ENCODE results near the gene KEAP1. TPM values are rescaled to one million over a fixed set of nuclear protein-coding genes. Genes with fewer than 3 reads are reported as not detected.

Gene KEAP1
- total RNA-seq, 1 experiment from 2014 or later: 75.2 TPM

DNA sequence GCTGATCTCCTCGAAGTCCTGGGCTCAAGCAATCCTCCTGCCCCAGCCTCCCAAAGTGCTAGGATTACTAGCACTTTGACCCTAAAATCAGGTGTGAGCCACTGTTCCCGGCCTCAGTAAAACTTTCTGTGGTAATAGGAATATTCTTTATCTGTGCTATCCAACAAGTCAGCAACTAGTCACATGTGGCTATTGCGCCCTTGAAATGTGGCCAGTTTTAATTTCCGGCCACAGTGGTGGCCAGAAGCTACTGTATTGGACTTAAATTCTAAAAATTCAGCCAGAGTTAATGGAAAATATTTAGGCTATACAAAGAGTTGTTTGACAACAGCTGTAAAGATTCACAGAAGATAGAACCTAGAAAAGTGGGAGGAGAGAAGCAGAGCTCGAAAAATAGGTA is 30.0 kb downstream of the KEAP1 start:
- RAD21 ChIA-PET (ENCODE audit: low non-redundant PET in 1 of 2, low total read pairs in 2 of 2, uncharacterized antibody in 2 of 2, unreplicated experiment in 2 of 2): no interaction called here
- Histone ChIP-seq H3K9ac (ENCODE audit: low read length) (no peak overlapping the region), H3K4me1 (ENCODE audit: control insufficient read depth in 1 of 2, insufficient read depth in 2 of 2, low read length in 2 of 2) (no peaks in the 10 kb centered on the region; a peak in 1 of 4 replicates), H2AFZ (ENCODE audit: low read depth, low read length, poor library complexity, severe bottlenecking) (no peak overlapping the region), H3K9me2 (ENCODE audit: insufficient read depth) (no peaks in the 10 kb centered on the region), H3K27ac (ENCODE audit: low read depth, low read length) (no peak overlapping the region), H4K20me1 (ENCODE audit: insufficient read depth) (no peaks in the 10 kb centered on the region), H3K36me3 (ENCODE audit: control insufficient read depth in 1 of 2, insufficient read depth in 2 of 2, low read length in 2 of 2) (no peaks in the 10 kb centered on the region), H3K4me2 (ENCODE audit: low read length) (no peak overlapping the region), H3K79me2 (ENCODE audit: insufficient read depth, low read length) (no peaks in the 10 kb centered on the region), H3K9me3 (ENCODE audit: control insufficient read depth in 1 of 2, insufficient read depth in 1 of 2, low read depth in 1 of 2, low read length in 2 of 2) (no peaks in the 10 kb centered on the region), H3K27me3 (ENCODE audit: insufficient read depth, low read length) (no peaks in the 10 kb centered on the region), H3K4me3 (replicated peaks in 1 of 2; ENCODE audit: low read depth in 1 of 2, low read length in 2 of 2) (no peak overlapping the region)
- intact Hi-C loops (cut with micrococcal nuclease): no loop called here
- CTCF ChIA-PET: interaction anchor here (1.4 kb wide), 1 partner anchor 10 kb away, joined by 4 read pairs; no protein-coding TSS in a partner anchor
- no peak for ATAC-seq
- no peak for DNase-seq (ENCODE audit: low read depth, low spot score)
- BruUV-seq (replicated peaks): no TSS peak
- POLR2A ChIA-PET: no interaction called here
- TF ChIP-seq POLR2AphosphoS5 (IDR thresholded peaks at IDR 0.05; ENCODE audit: low read depth, low read length): no peak
- TF ChIP-seq FOSL1 (IDR thresholded peaks at IDR 0.05; ENCODE audit: low read depth): no peak
- no peak for TF ChIP-seq CEBPB (IDR thresholded peaks at IDR 0.05; ENCODE audit: low read depth)
- TF ChIP-seq ELF1 (IDR thresholded peaks at IDR 0.05; ENCODE audit: borderline replicate concordance, low read depth): no peak
- TF ChIP-seq, protein P1, sequence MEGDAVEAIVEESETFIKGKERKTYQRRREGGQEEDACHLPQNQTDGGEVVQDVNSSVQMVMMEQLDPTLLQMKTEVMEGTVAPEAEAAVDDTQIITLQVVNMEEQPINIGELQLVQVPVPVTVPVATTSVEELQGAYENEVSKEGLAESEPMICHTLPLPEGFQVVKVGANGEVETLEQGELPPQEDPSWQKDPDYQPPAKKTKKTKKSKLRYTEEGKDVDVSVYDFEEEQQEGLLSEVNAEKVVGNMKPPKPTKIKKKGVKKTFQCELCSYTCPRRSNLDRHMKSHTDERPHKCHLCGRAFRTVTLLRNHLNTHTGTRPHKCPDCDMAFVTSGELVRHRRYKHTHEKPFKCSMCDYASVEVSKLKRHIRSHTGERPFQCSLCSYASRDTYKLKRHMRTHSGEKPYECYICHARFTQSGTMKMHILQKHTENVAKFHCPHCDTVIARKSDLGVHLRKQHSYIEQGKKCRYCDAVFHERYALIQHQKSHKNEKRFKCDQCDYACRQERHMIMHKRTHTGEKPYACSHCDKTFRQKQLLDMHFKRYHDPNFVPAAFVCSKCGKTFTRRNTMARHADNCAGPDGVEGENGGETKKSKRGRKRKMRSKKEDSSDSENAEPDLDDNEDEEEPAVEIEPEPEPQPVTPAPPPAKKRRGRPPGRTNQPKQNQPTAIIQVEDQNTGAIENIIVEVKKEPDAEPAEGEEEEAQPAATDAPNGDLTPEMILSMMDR (IDR thresholded peaks at IDR 0.05 in 2 of 3, conservative IDR thresholded peaks at IDR 0.05 in 1 of 3; ENCODE audit: borderline replicate concordance in 1 of 3, insufficient read depth in 1 of 3, low read depth in 2 of 3, low read length in 2 of 3): no peak
- no peak for TF ChIP-seq CBX3 (IDR thresholded peaks at IDR 0.05; ENCODE audit: low read depth)
- TF ChIP-seq, protein P2, sequence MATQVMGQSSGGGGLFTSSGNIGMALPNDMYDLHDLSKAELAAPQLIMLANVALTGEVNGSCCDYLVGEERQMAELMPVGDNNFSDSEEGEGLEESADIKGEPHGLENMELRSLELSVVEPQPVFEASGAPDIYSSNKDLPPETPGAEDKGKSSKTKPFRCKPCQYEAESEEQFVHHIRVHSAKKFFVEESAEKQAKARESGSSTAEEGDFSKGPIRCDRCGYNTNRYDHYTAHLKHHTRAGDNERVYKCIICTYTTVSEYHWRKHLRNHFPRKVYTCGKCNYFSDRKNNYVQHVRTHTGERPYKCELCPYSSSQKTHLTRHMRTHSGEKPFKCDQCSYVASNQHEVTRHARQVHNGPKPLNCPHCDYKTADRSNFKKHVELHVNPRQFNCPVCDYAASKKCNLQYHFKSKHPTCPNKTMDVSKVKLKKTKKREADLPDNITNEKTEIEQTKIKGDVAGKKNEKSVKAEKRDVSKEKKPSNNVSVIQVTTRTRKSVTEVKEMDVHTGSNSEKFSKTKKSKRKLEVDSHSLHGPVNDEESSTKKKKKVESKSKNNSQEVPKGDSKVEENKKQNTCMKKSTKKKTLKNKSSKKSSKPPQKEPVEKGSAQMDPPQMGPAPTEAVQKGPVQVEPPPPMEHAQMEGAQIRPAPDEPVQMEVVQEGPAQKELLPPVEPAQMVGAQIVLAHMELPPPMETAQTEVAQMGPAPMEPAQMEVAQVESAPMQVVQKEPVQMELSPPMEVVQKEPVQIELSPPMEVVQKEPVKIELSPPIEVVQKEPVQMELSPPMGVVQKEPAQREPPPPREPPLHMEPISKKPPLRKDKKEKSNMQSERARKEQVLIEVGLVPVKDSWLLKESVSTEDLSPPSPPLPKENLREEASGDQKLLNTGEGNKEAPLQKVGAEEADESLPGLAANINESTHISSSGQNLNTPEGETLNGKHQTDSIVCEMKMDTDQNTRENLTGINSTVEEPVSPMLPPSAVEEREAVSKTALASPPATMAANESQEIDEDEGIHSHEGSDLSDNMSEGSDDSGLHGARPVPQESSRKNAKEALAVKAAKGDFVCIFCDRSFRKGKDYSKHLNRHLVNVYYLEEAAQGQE (IDR thresholded peaks at IDR 0.05; ENCODE audit: low read depth): no peak
- TF ChIP-seq ZFX (IDR thresholded peaks at IDR 0.05): no peak
- TF ChIP-seq SP1 (IDR thresholded peaks at IDR 0.05; ENCODE audit: low read depth): no peak
- TF ChIP-seq, protein P3, sequence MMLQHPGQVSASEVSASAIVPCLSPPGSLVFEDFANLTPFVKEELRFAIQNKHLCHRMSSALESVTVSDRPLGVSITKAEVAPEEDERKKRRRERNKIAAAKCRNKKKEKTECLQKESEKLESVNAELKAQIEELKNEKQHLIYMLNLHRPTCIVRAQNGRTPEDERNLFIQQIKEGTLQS (IDR thresholded peaks at IDR 0.05): no peak
- no peak for TF ChIP-seq YY1 (IDR thresholded peaks at IDR 0.05; ENCODE audit: extremely low read depth, insufficient replicate concordance, low read depth, low read length)
- TF ChIP-seq ZNF274 (IDR thresholded peaks at IDR 0.05; ENCODE audit: low read depth, low read length): no peak
- no peak for TF ChIP-seq EZH2 (IDR thresholded peaks at IDR 0.05)
- no peak for TF ChIP-seq SRF (IDR thresholded peaks at IDR 0.05; ENCODE audit: low read depth)
- no peak for TF ChIP-seq EGR1 (IDR thresholded peaks at IDR 0.05; ENCODE audit: low read depth)
- TF ChIP-seq TCF7L2 (IDR thresholded peaks at IDR 0.05; ENCODE audit: borderline replicate concordance, extremely low read depth, insufficient read depth, insufficient read length): no peak
- TF ChIP-seq POLR2A (IDR thresholded peaks at IDR 0.05; ENCODE audit: borderline replicate concordance, extremely low read depth, insufficient read depth, insufficient read length): no peak
- no peak for TF ChIP-seq JUND (IDR thresholded peaks at IDR 0.05)
- no peak for TF ChIP-seq EZH2phosphoT487 (IDR thresholded peaks at IDR 0.05; ENCODE audit: borderline replicate concordance)
